Fibroblast of the aortic adventitia (primary cell): Measurements from ENCODE around the gene ANKRD27. TPM values are rescaled to one million over a fixed set of nuclear protein-coding genes. Genes with fewer than 3 reads are reported as not detected.

ENCODE experiments used
- DNase-seq: peaks from one replicate; pipeline ENCODE4 v3.0.0-alpha.2; 2010; ENCODE audit warnings: low read depth
- H3K4me3 ChIP-seq: 2 replicates; pipeline ENCODE4 v1.5.1; 2011; ENCODE audit warnings: low read depth, mild to moderate bottlenecking, control low read depth, low read length, moderate library complexity
- total RNA-seq: library from RNA; depleted of rRNA; stranded (reverse); fragments of >200 nt; gene quantifications from 2 replicates; pipeline ENCODE4 v1.2.3, GENCODE V29; 2012; ENCODE audit warnings: low replicate concordance
- TF ChIP-seq, protein P1 (sequence below): IDR thresholded peaks from 2 replicates; pipeline ENCODE4 v1.5.1; 2011; ENCODE audit warnings: mild to moderate bottlenecking, low read length, control low read depth, inconsistent platforms; ENCODE audit not compliant: insufficient read depth

Gene ANKRD27
- total RNA-seq, 1 donor = 29.0 TPM

- no peak for DNase-seq
- TF ChIP-seq, protein P1, sequence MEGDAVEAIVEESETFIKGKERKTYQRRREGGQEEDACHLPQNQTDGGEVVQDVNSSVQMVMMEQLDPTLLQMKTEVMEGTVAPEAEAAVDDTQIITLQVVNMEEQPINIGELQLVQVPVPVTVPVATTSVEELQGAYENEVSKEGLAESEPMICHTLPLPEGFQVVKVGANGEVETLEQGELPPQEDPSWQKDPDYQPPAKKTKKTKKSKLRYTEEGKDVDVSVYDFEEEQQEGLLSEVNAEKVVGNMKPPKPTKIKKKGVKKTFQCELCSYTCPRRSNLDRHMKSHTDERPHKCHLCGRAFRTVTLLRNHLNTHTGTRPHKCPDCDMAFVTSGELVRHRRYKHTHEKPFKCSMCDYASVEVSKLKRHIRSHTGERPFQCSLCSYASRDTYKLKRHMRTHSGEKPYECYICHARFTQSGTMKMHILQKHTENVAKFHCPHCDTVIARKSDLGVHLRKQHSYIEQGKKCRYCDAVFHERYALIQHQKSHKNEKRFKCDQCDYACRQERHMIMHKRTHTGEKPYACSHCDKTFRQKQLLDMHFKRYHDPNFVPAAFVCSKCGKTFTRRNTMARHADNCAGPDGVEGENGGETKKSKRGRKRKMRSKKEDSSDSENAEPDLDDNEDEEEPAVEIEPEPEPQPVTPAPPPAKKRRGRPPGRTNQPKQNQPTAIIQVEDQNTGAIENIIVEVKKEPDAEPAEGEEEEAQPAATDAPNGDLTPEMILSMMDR = no peak
- no peak overlapping the region for H3K4me3 ChIP-seq
Observed at GRCh38 chr19:32682317-32682716, 7.3 kb upstream of the ANKRD27 start.

- DNase-seq = no peak
- TF ChIP-seq, protein P1 = no peak
- no peak overlapping the region for H3K4me3 ChIP-seq
Observed at GRCh38 chr19:32680986-32681385, 6.0 kb upstream of the ANKRD27 start.

DNA sequence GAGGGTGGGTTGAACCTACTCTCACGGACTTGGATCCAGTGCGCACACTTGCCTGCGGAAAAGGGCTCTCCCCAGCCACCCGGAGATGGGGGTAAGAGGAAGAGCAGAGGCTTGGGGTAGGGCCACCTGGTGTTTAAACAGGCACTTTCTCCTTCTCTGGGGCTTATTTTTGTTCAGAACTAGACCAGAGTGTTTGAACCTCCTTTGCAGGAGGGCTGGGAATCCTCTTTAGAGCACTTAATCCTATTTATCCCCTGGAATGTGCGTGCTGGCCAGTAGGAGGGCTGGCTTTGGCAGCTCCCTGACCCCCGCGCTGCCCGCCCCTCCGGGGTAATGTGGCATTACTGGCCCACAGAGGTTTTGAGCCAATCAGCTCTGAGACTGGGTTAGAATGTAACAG lies 2.7 kb upstream of the ANKRD27 start:
- TF ChIP-seq, protein P1 = peak; percentile 4
- H3K4me3 ChIP-seq = no peak overlapping the region

DNA sequence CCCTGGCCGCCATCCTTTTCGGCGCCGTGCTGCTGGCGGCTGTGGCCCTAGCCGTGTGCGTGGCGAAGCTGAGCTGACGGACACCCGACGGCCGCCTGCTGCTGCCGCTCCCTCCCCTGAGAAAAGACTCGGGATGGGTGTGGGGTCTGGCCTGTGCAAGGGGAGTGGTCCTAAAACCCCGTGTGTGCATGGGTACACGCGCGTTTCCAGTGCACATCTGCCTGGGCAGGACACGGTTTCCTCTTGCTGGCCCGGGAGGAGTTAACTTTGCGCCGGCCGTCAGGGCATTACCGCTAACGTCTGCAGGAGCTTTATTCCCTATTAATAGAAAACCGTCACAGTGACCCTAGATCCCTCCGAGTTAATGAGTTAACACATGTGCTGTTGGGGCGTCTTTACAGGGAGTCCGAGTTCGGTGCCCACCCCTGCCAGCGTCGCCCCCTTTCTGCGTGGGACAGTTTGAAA lies 1.9 kb upstream of the ANKRD27 start:
- no peak for DNase-seq
- TF ChIP-seq, protein P1 = no peak
- no peak overlapping the region for H3K4me3 ChIP-seq

More for the DNA sequence above, 2.7 kb upstream of the ANKRD27 start:
- no peak for DNase-seq

GRCh38 chr19:32676186-32676894 lies 1.4 kb upstream of the ANKRD27 start:
- TF ChIP-seq, protein P1 = no peak
- DNase-seq = no peak
- no peak overlapping the region for H3K4me3 ChIP-seq

DNA sequence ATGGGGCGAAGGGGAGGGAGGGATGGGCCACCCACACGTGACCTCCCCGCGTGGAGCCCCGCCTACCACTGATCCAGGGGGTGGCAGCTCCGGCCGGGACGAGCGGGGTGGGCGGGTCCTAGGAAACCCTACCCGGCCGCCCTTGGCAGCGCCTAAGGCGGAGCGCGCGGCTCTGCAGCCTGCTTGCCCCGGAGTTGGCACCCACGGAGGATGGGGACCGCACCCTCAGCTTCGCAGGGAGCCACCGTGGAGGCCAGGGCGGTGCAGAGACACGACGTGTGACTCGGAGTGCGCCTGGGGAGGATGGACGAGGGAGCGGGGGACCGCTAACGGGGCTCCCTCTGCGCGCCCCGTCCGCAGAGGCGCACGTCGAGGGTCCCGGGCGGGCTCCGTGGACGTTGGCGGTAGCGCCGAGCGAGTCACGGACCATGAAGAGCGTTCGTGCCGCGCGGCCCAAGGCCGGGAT lies 773 bp upstream of the ANKRD27 start, which contains the start of gene RGS9BP:
RGS9BP (plus strand) TSS at position 129 of the 466 bp plus-strand sequence. CDS start 416 bp downstream, outside the sequence.
- TF ChIP-seq, protein P1 = no peak
- DNase-seq = peak; percentile 65
- H3K4me3 ChIP-seq = peak within 1 kb of the TSS; percentile 95
